SK-N-SH (cell line): ENCODE data around the gene MYL6B. TPM values are rescaled to one million over a fixed set of nuclear protein-coding genes. Genes with fewer than 3 reads are reported as not detected.

Experiments
- CTCF ChIA-PET: fragments of 300-600, 350-600 bp; formaldehyde crosslinking; extraction: SDS; loops from one replicate; lab custom pipeline; 2021; lab: Yijun Ruan, JAX
- POLR2A ChIA-PET: fragments of 350-600 bp; sonication (Branson Sonifier 250); formaldehyde crosslinking; extraction: SDS; loops from one replicate; lab custom pipeline; 2020; ENCODE audit warnings: antibody characterized with exemption, inconsistent platforms; lab: Yijun Ruan, JAX
- DNase-seq: peaks from one replicate; pipeline ENCODE4 v3.0.0; 2012
- H2AFZ ChIP-seq: fragments of 200-600 bp; sonication (generic); 2 replicates; pipeline ENCODE4 v1.8.1; 2016; ENCODE audit warnings: antibody characterized with exemption, mild to moderate bottlenecking, low read depth
- H3F3A ChIP-seq: fragments of 200-600 bp; sonication (generic); replicated peaks from 2 replicates; pipeline ENCODE3; 2016; ENCODE audit warnings: antibody characterized with exemption, mild to moderate bottlenecking; ENCODE audit not compliant: insufficient read depth
- H3K27ac ChIP-seq, 2 experiments: fragments of 200-500 bp in 1 of 2; fragments of 200-600 bp in 1 of 2; sonication (Bioruptor generic) in 1 of 2; sonication (generic), shearing (Covaris generic) in 1 of 2; 2 replicates each; pipeline versions ENCODE4 v1.5.1 to v1.6.1; 2014 to 2016; ENCODE audit warnings: low read depth in 2 of 2, inconsistent platforms in 1 of 2, low read length in 1 of 2, mild to moderate bottlenecking in 1 of 2, mixed read lengths in 1 of 2
- H3K27me3 ChIP-seq: fragments of 200-600 bp; sonication (generic), shearing (Covaris generic); 2 replicates; pipeline ENCODE4 v1.6.1; 2016; ENCODE audit warnings: mixed run types; ENCODE audit not compliant: insufficient read depth
- H3K36me3 ChIP-seq, 2 experiments: fragments of 200-500 bp in 1 of 2; fragments of 200-600 bp in 1 of 2; sonication (Bioruptor generic) in 1 of 2; sonication (generic) in 1 of 2; replicated peaks in 1 of 2; 2 replicates each; pipeline versions ENCODE3 to v1.5.1; 2014 to 2016; ENCODE audit warnings: low read length in 1 of 2, mild to moderate bottlenecking in 1 of 2; ENCODE audit not compliant: insufficient read depth in 2 of 2, control insufficient read depth in 1 of 2
- H3K4me1 ChIP-seq, 2 experiments: fragments of 200-500 bp in 1 of 2; fragments of 200-600 bp in 1 of 2; sonication (Bioruptor generic) in 1 of 2; sonication (generic), shearing (Covaris generic) in 1 of 2; 2 replicates each; pipeline versions ENCODE4 v1.5.1 to v1.6.1; 2014 to 2016; ENCODE audit warnings: low read depth in 1 of 2, low read length in 1 of 2, mixed run types in 1 of 2; ENCODE audit not compliant: insufficient read depth in 2 of 2, control insufficient read depth in 1 of 2
- H3K4me2 ChIP-seq: fragments of 200-600 bp; sonication (generic), shearing (Covaris generic); 2 replicates; pipeline ENCODE4 v1.6.1; 2017; ENCODE audit warnings: mixed run types
- H3K4me3 ChIP-seq, 2 experiments: fragments of 200-500 bp in 1 of 2; fragments of 200-600 bp in 1 of 2; sonication (Bioruptor generic) in 1 of 2; sonication (generic), shearing (Covaris generic) in 1 of 2; 2 replicates each; pipeline versions ENCODE4 v1.5.1 to v1.8.1; 2014 to 2016; ENCODE audit warnings: low read depth in 2 of 2, inconsistent platforms in 1 of 2, low read length in 1 of 2, mild to moderate bottlenecking in 1 of 2, mixed read lengths in 1 of 2, moderate library complexity in 1 of 2
- H3K79me2 ChIP-seq: fragments of 200-600 bp; sonication (generic); 2 replicates; pipeline ENCODE4 v1.8.1; 2017; ENCODE audit warnings: mild to moderate bottlenecking; ENCODE audit not compliant: insufficient read depth
- H3K9ac ChIP-seq: fragments of 200-600 bp; sonication (generic); 2 replicates; pipeline ENCODE4 v1.6.1; 2017; ENCODE audit warnings: mixed run types
- H3K9me2 ChIP-seq: fragments of 200-600 bp; sonication (generic); 2 replicates; pipeline ENCODE4 v1.6.1; 2017; ENCODE audit warnings: mixed run types
- H3K9me3 ChIP-seq: fragments of 200-600 bp; sonication (generic); 2 replicates; pipeline ENCODE4 v1.6.1; 2017; ENCODE audit warnings: mixed run types, mild to moderate bottlenecking, moderate library complexity
- H4K20me1 ChIP-seq: fragments of 200-600 bp; sonication (generic); 2 replicates; pipeline ENCODE4 v1.6.1; 2017; ENCODE audit warnings: mild to moderate bottlenecking, mixed run types; ENCODE audit not compliant: insufficient read depth
- EP300 ChIP-seq, 2 experiments: IDR thresholded peaks; 2 replicates each; pipeline versions ENCODE4 v1.4.0 to v1.6.1; 2012; ENCODE audit warnings: borderline replicate concordance in 1 of 2, low read depth in 1 of 2, low read length in 1 of 2
- FOXJ3 ChIP-seq: sonication (generic); formaldehyde crosslinking; IDR thresholded peaks from 2 replicates; pipeline ENCODE4 v1.5.1; 2020; ENCODE audit warnings: mild to moderate bottlenecking, missing genetic modification reagents
- MXI1 ChIP-seq: IDR thresholded peaks from 2 replicates; pipeline ENCODE4 v1.6.1; 2012; ENCODE audit warnings: mild to moderate bottlenecking, low read depth, low read length, improper control_type of control experiment
- NRF1 ChIP-seq: IDR thresholded peaks from 2 replicates; pipeline ENCODE4 v1.6.1; 2012; ENCODE audit warnings: low read depth, mild to moderate bottlenecking, low read length
- REST ChIP-seq: IDR thresholded peaks from 2 replicates; pipeline ENCODE4 v1.6.1; 2012; ENCODE audit warnings: mild to moderate bottlenecking, low read depth, low read length, moderate library complexity
- RXRA ChIP-seq: IDR thresholded peaks from 2 replicates; pipeline ENCODE4 v1.4.0; 2012; ENCODE audit warnings: low read depth, mild to moderate bottlenecking, borderline replicate concordance
- SIN3A ChIP-seq: IDR thresholded peaks from 2 replicates; pipeline ENCODE4 v1.6.1; 2012; ENCODE audit warnings: low read depth, mild to moderate bottlenecking, low read length, moderate library complexity, borderline replicate concordance
- TAF1 ChIP-seq: IDR thresholded peaks from 2 replicates; pipeline ENCODE4 v1.6.1; 2012; ENCODE audit warnings: low read depth, mild to moderate bottlenecking, low read length, moderate library complexity, borderline replicate concordance
- WGBS: methylation state at CpG from one replicate; pipeline ENCODE4 v1.1.6; 2017; ENCODE audit warnings: low lambda C conversion rate; 5-methylcytosine and 5-hydroxymethylcytosine counted together
- polyA plus RNA-seq, 3 experiments: library from polyadenylated mRNA; depleted of rRNA; stranded (reverse); fragments of >200 nt; gene quantifications; 2 replicates each; pipeline ENCODE4 v1.2.3, GENCODE V29; 2012
- TF ChIP-seq, protein P1 (sequence below): IDR thresholded peaks from 2 replicates; pipeline ENCODE4 v1.4.0; 2012; ENCODE audit warnings: low read depth

MYL6B gene
- polyA plus RNA-seq, 1 of the 3 experiments (the other 2 are of a cell fraction): 234 TPM

DNA sequence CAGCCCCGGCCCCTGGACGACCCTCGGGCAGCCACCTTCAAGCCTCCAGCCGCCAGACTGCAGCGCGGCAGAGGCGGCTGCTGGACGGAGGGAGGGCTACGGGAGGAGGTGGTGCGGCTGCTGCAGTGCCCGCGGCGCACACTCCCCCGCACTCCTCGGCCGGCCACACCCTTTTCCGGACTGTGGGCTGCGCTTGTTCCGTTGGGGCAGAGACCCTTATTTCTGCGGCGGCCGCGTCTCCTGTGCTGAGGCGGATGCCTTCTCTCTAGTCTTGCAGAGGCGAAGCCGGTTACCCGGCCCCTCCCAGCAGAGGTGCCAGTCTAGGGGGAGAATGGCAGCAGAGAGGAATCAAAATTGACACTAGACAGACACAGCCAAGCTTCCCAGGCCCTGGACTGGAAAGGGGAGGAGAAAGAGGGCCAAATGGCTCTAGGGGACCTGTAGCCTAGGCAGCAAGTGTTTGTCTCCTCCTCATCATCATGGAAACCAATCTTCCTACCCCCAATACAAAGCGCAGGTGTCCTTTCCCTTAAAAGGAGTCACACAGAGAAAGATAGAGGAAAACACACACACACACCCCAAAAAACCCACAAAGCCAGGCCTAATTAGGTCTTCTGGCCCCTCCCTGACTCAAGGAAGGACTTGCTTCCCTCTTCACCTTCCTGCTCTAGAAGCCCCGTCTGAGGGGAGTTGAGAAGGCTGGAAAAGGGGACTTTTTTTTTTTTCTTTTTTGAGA lies 23.0 kb upstream of the MYL6B start:
- WGBS: 7% methylated on average over 23 of the region's 29 CpGs
- peak overlapping the region; percentile 88 for H3K9ac ChIP-seq
- TF ChIP-seq FOXJ3 (CRISPR knock-in tag): 0 out of 2 replicates have a peak, but pooled peaks have one; percentile 2
- TF ChIP-seq NRF1: peak; percentile 21; the same call in 1 of the 2 replicates
- no peak for TF ChIP-seq RXRA
- TF ChIP-seq, protein P1, sequence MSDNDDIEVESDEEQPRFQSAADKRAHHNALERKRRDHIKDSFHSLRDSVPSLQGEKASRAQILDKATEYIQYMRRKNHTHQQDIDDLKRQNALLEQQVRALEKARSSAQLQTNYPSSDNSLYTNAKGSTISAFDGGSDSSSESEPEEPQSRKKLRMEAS: peak; percentile 48; the same call in 1 of the 2 replicates
- TF ChIP-seq TAF1: 0 out of 2 replicates have a peak, but pooled peaks have one; percentile 37
- peak in 1 of 2 experiments; percentile 44; a peak in 1 of 4 replicates for TF ChIP-seq EP300 (IDR thresholded peaks at IDR 0.05; ENCODE audit: borderline replicate concordance in 1 of 2, low read depth in 1 of 2, low read length in 1 of 2)
- no peak for TF ChIP-seq REST
- TF ChIP-seq SIN3A: peak; percentile 47; the same call in 1 of the 2 replicates
- peak; percentile 52 for TF ChIP-seq MXI1
- no peaks in the 10 kb centered on the region for H3K27me3 ChIP-seq
- peak overlapping the region; percentile 98 for H3K4me2 ChIP-seq
- H4K20me1 ChIP-seq: no peaks in the 10 kb centered on the region
- H3F3A ChIP-seq: peaks cover 30% of the 10 kb centered on the region
- peak; percentile 78 for DNase-seq
- H3K79me2 ChIP-seq: peaks cover 52% of the 10 kb centered on the region
- peaks cover 13 to 23% of the 10 kb centered on the region in 2 experiments for H3K4me1 ChIP-seq
- H3K9me2 ChIP-seq: no peaks in the 10 kb centered on the region
- CTCF ChIA-PET: interaction anchor here (0.7 to 16.0 kb wide), 12 partner anchors 10 to 243 kb away, joined by 3 to 272 read pairs (median 4); partner anchors contain the start of genes MYL6, PAN2 and SMARCC2
- H3K36me3 ChIP-seq: peaks cover 35 to 38% of the 10 kb centered on the region in 2 experiments
- H2AFZ ChIP-seq: peak overlapping the region; percentile 60
- POLR2A ChIA-PET: interaction anchor here (0.7 to 2.7 kb wide), 5 partner anchors 13 to 30 kb away, joined by 3 to 19 read pairs (median 6); partner anchors contain the start of genes MYL6, MYL6B and PA2G4
- H3K27ac ChIP-seq: peak overlapping the region; percentile 74 to 85; a peak in 3 of 4 replicates
- H3K9me3 ChIP-seq: no peaks in the 10 kb centered on the region
- H3K4me3 ChIP-seq: peak overlapping the region; percentile 67 to 89
